RWPE2 (cell line): Measurements from ENCODE around the gene MYL7.

Experiments used
- ATAC-seq: fragments of 200-7000 bp; cut with Tn5 transposase; 3 replicates; pipeline ENCODE4 v1.9.1; 2021; ENCODE audit warnings: low read depth
- DNase-seq: peaks from one replicate; pipeline ENCODE4 v3.0.0-alpha.2; 2020; ENCODE audit warnings: low spot score
- H3K27ac ChIP-seq: fragments of 450-650 bp; 2 replicates; pipeline ENCODE4 v1.5.1; 2017; ENCODE audit warnings: mild to moderate bottlenecking; ENCODE audit not compliant: poor library complexity, severe bottlenecking
- H3K27me3 ChIP-seq: fragments of 250-450 bp; sonication (Bioruptor Pico); 2 replicates; pipeline ENCODE4 v1.5.1; 2021; ENCODE audit warnings: mild to moderate bottlenecking, moderate library complexity; ENCODE audit not compliant: insufficient read depth, poor library complexity, severe bottlenecking
- H3K36me3 ChIP-seq: fragments of 250-450 bp; sonication (Bioruptor Pico); 2 replicates; pipeline ENCODE4 v1.5.1; 2020; ENCODE audit warnings: low read depth, mild to moderate bottlenecking, moderate library complexity
- H3K4me1 ChIP-seq: fragments of 250-450 bp; sonication (Bioruptor Pico); 2 replicates; pipeline ENCODE4 v1.5.1; 2021; ENCODE audit warnings: mild to moderate bottlenecking, moderate library complexity; ENCODE audit not compliant: insufficient read depth, poor library complexity, severe bottlenecking
- H3K4me3 ChIP-seq: fragments of 250-450 bp; sonication (Bioruptor Pico); 2 replicates; pipeline ENCODE4 v1.5.1; 2021; ENCODE audit warnings: mild to moderate bottlenecking, moderate library complexity; ENCODE audit not compliant: severe bottlenecking
- H3K9me3 ChIP-seq: fragments of 250-450 bp; sonication (Bioruptor Pico); 2 replicates; pipeline ENCODE4 v1.5.1; 2021; ENCODE audit warnings: mild to moderate bottlenecking, moderate library complexity; ENCODE audit not compliant: severe bottlenecking
- TF ChIP-seq, protein P1 (sequence below): fragments of 450-650 bp; IDR thresholded peaks from one replicate; pipeline ENCODE4 v1.5.1; 2017; ENCODE audit warnings: mild to moderate bottlenecking, moderate library complexity; ENCODE audit not compliant: poor library complexity, severe bottlenecking

The MYL7 gene

GRCh38 chr7:44159824-44160630, 18.9 kb upstream of the MYL7 start:
- no peaks in the 10 kb centered on the region for H3K36me3 ChIP-seq
- no peak for ATAC-seq
- H3K9me3 ChIP-seq, result peaks cover 4% of the 10 kb centered on the region
- TF ChIP-seq, protein P1, sequence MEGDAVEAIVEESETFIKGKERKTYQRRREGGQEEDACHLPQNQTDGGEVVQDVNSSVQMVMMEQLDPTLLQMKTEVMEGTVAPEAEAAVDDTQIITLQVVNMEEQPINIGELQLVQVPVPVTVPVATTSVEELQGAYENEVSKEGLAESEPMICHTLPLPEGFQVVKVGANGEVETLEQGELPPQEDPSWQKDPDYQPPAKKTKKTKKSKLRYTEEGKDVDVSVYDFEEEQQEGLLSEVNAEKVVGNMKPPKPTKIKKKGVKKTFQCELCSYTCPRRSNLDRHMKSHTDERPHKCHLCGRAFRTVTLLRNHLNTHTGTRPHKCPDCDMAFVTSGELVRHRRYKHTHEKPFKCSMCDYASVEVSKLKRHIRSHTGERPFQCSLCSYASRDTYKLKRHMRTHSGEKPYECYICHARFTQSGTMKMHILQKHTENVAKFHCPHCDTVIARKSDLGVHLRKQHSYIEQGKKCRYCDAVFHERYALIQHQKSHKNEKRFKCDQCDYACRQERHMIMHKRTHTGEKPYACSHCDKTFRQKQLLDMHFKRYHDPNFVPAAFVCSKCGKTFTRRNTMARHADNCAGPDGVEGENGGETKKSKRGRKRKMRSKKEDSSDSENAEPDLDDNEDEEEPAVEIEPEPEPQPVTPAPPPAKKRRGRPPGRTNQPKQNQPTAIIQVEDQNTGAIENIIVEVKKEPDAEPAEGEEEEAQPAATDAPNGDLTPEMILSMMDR, result no peak
- no peak overlapping the region for H3K4me3 ChIP-seq
- no peaks in the 10 kb centered on the region for H3K27me3 ChIP-seq
- no peak for DNase-seq
- peaks cover 2% of the 10 kb centered on the region for H3K4me1 ChIP-seq
- no peak overlapping the region for H3K27ac ChIP-seq

DNA sequence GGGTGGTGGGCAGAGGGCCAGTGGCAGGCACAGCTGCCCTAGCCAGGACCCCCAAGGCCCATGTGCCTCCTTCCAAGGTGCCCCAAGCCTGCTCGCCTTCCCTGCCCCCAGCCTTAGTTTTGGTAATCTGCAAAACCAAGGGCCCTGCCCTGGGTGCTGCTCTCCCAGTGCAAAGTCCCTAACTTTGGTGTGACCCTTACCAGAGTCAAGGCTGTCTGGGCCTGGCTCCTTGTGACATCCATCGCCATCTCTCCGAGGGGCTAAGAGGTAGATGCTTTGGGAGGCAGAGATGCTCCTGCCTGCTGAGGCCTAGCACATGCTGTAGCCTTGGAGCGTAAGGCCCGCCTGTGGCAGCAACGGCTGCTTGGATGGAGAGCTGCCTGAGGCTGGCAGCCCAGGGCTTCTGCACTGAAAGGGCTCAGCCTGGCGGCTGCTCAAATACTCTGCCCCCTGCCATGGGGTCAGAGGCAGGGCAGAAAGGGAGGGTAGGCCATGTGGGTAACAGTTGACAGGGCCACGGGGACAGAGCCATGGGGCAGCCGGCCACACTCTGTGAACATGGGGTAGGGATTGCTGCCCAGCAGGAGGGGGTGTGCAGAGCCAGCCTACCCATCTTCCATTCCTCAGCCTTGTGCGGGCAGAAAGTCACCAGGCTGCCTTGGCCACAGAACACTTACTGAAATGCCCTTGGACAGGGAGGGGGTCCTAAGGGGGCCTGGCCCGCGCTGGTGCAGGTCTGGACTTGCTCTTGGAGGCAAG, 17.9 kb upstream of the MYL7 start:
- ATAC-seq (no peak), DNase-seq (no peak)
- H3K9me3 ChIP-seq, result no peaks in the 10 kb centered on the region
- TF ChIP-seq, protein P1, result no peak
- no peaks in the 10 kb centered on the region for H3K36me3 ChIP-seq
- H3K4me3 ChIP-seq, result no peak overlapping the region
- no peaks in the 10 kb centered on the region for H3K27me3 ChIP-seq
- H3K27ac ChIP-seq, result no peak overlapping the region
- peaks cover 2% of the 10 kb centered on the region for H3K4me1 ChIP-seq

- Histone ChIP-seq H3K4me1 (peaks cover 1% of the 10 kb centered on the region), H3K27me3 (no peaks in the 10 kb centered on the region), H3K9me3 (no peaks in the 10 kb centered on the region), H3K36me3 (no peaks in the 10 kb centered on the region), H3K4me3 (no peak overlapping the region), H3K27ac (no peak overlapping the region)
- ATAC-seq (no peak), DNase-seq (no peak)
- TF ChIP-seq, protein P1, result no peak
These were observed 17.2 kb upstream of the MYL7 start for GRCh38 chr7:44158096-44158872.

DNA sequence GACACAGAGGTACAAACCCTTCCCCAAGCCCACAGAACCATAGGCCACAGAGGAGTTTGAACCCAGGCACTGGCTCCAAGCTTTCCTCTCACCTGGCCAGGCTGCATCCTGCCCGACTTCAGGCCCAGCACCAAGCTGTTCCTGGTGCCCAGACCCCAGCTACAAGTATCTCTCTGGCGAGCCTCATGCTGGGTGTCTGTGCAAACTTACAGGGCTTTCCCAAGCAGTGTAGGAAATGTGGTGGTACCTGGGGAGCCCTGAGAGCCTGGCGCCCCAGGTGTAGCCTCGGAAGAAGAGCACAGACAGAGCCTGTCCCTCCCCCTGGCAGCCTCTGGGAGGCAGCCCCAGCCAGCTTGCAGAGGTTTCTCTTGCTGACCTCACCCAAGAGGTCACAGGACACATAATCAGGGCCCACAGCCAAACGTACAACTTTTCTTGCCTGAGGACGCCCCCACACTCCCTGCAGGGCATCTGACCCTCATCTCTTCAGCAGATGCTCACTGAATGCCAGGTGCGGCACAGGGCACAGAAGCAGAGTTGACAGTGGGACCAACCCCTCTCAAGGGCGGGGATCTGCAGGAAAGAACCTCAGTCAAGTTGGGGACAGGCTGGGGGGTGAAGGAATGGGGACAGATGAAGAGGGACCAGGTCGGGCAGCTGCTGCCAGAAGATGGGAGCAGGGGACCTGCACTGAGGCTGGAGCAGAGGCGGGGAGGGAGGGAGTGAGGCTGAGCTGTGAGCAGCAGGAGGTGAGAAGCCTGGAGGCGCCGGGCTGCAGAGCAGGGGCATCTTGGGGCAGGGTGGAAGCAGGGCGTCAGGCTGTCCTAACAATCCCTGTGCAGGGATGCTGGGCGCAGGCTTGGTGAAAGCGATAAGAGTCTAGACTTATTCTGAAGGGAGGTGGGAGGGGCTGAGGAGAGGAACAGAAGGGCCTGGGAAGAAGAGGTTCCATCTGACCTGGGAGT, 16.3 kb upstream of the MYL7 start:
- Histone ChIP-seq H3K27ac (no peak overlapping the region), H3K4me3 (no peak overlapping the region), H3K4me1 (no peaks in the 10 kb centered on the region), H3K27me3 (no peaks in the 10 kb centered on the region), H3K9me3 (no peaks in the 10 kb centered on the region), H3K36me3 (no peaks in the 10 kb centered on the region)
- TF ChIP-seq, protein P1, result no peak
- ATAC-seq (no peak; the same call in 2 of the 3 replicates), DNase-seq (no peak)
